ENCODE data around the gene KRTAP1-4.

- TF ChIP-seq POLR2A (IDR thresholded peaks at IDR 0.05) (no peak), CTCF (IDR thresholded peaks at IDR 0.05) (no peak), POLR2AphosphoS5 (IDR thresholded peaks at IDR 0.05) (no peak)
Observed at GRCh38 chr17:41015454-41015853, 14.5 kb downstream of the KRTAP1-4 start.

Data from stomach (tissue), 4 donors.